ENCODE results near the gene DDX19B. TPM values are rescaled to one million over a fixed set of nuclear protein-coding genes. Genes with fewer than 3 reads are reported as not detected.

DDX19B gene
- total RNA-seq, 1 donor from 2014 or later: 41.0 TPM

DNA sequence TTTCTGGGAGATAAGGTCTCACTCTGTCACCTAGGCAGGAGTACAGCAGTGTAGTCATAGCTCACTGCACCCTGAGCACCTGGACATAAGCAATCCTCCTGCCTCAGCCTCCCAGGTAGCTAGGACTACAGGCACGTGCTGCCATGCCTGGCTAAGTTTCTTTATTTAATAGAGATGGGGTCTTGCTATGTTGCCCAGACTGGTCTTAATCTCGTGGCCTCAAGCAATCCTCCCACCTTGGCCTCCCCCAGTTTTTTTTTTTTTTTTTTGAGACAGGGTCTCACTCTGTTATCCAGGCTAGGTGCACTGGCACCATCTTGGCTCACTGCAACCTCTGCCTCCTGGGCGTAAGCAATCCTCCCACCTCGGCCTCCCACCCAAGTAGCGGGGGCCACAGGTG, 21.1 kb downstream of the DDX19B start:
- no peaks in the 10 kb centered on the region for H3F3A ChIP-seq (ENCODE audit: low read depth)
- H3K9me3 ChIP-seq (ENCODE audit: low read depth): no peaks in the 10 kb centered on the region
- Mint-ChIP-seq H3K9me3 (no peaks in the 10 kb centered on the region), H3K4me3 (no peak overlapping the region), H3K36me3 (peaks cover 8% of the 10 kb centered on the region), H3K27ac (no peak overlapping the region), H3K27me3 (ENCODE audit: insufficient read depth, low read depth) (peaks cover 3% of the 10 kb centered on the region), H3K4me1 (no peaks in the 10 kb centered on the region)
- no peak for TF ChIP-seq EZH2phosphoT487 (IDR thresholded peaks at IDR 0.05)
- TF ChIP-seq EZH2 (IDR thresholded peaks at IDR 0.05): no peak
- no peak for TF ChIP-seq CTCF (IDR thresholded peaks at IDR 0.05)
- H2AFZ ChIP-seq (replicated peaks): no peak overlapping the region
- no peak overlapping the region for H3K9ac ChIP-seq
- DNase-seq (ENCODE audit: low spot score): no peak
- no peak overlapping the region for H3K4me2 ChIP-seq
- H3K27ac ChIP-seq: no peak overlapping the region
- no peak overlapping the region for H3K4me3 ChIP-seq
- H3K27me3 ChIP-seq: no peaks in the 10 kb centered on the region
- H4K20me1 ChIP-seq (ENCODE audit: low read depth): no peaks in the 10 kb centered on the region
- H3K36me3 ChIP-seq: no peaks in the 10 kb centered on the region
- H3K4me1 ChIP-seq: no peaks in the 10 kb centered on the region
- no peaks in the 10 kb centered on the region for H3K79me2 ChIP-seq (ENCODE audit: low read depth)

DNA sequence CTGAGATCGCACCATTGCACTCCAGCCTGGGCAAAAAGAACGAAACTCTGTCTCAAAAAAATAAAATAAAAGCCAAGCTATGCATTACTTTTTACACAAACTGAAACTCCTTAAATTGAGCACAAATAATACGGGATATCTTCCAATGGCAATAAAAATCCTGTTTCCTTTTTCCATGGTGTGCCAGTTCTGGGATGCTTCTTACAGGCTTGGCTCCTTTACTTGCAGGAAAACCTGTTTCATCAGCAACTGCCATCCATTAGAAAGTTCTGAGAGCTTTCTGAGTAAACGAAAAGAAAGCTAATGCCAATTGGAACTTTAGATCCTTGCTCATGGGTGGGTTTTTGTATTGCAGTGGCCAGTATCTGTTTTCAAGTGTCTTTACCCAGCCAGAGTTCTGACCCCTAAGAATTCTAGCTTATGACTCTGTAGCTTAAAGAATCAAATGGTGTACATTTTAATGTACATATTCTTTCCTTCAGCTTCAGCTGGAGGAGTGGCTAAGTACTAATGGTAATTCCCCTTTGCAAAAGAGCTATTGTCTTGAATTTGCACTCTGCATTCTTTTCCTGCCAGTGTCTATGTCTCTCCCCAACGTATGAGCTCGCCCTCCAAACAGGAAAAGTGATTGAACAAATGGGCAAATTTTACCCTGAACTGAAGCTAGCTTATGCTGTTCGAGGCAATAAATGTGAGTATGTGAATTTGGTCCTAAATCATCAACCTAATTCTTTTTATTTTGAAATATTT, 26.2 kb downstream of the DDX19B start:
- no peaks in the 10 kb centered on the region for H3K27me3 Mint-ChIP-seq (ENCODE audit: insufficient read depth, low read depth)
- H3K27ac Mint-ChIP-seq: no peak overlapping the region
- H3K9ac ChIP-seq: no peak overlapping the region
- no peaks in the 10 kb centered on the region for H4K20me1 ChIP-seq (ENCODE audit: low read depth)
- H3K36me3 Mint-ChIP-seq: peaks cover 16% of the 10 kb centered on the region
- TF ChIP-seq EZH2phosphoT487 (IDR thresholded peaks at IDR 0.05) (no peak), EZH2 (IDR thresholded peaks at IDR 0.05) (no peak), CTCF (IDR thresholded peaks at IDR 0.05) (no peak)
- no peaks in the 10 kb centered on the region for H3K36me3 ChIP-seq
- no peaks in the 10 kb centered on the region for H3K9me3 Mint-ChIP-seq
- no peak overlapping the region for H2AFZ ChIP-seq (replicated peaks)
- H3K4me3 ChIP-seq: no peak overlapping the region
- H3K4me2 ChIP-seq: no peak overlapping the region
- no peak for DNase-seq (ENCODE audit: low spot score)
- no peaks in the 10 kb centered on the region for H3F3A ChIP-seq (ENCODE audit: low read depth)
- H3K79me2 ChIP-seq (ENCODE audit: low read depth): no peaks in the 10 kb centered on the region
- H3K27ac ChIP-seq: no peak overlapping the region
- no peak overlapping the region for H3K4me3 Mint-ChIP-seq
- H3K27me3 ChIP-seq: no peaks in the 10 kb centered on the region
- H3K4me1 ChIP-seq: no peaks in the 10 kb centered on the region
- no peaks in the 10 kb centered on the region for H3K9me3 ChIP-seq (ENCODE audit: low read depth)
- no peaks in the 10 kb centered on the region for H3K4me1 Mint-ChIP-seq

DNA sequence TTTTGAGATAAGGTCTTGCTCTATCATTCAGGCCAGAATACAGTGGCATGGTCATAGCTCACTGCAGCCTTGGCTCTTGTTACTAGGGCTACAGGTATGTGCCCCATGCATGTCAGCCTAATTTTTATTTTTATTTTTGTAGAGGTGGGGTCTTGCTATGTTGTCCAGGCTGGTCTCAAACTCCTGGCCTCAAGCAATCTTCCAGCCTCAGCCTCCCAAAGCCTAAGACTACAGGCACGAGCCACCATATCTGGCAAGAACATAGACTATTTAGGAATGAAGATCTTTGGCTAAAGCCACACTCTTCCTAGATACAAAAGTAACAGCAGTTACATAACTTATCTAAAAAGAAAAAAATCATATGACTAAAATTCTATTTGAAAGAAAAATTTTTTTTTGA, 32.1 kb downstream of the DDX19B start:
- Histone ChIP-seq H2AFZ (replicated peaks) (no peak overlapping the region), H3K4me2 (no peak overlapping the region), H3F3A (ENCODE audit: low read depth) (peaks cover 5% of the 10 kb centered on the region), H3K9ac (no peak overlapping the region), H3K9me3 (ENCODE audit: low read depth) (no peaks in the 10 kb centered on the region), H3K36me3 (no peaks in the 10 kb centered on the region), H3K79me2 (ENCODE audit: low read depth) (no peaks in the 10 kb centered on the region), H3K4me1 (no peaks in the 10 kb centered on the region), H3K27ac (no peak overlapping the region), H3K4me3 (no peak overlapping the region), H4K20me1 (ENCODE audit: low read depth) (no peaks in the 10 kb centered on the region), H3K27me3 (no peaks in the 10 kb centered on the region)
- peaks cover 15% of the 10 kb centered on the region for H3K36me3 Mint-ChIP-seq
- no peaks in the 10 kb centered on the region for H3K4me1 Mint-ChIP-seq
- TF ChIP-seq CTCF (IDR thresholded peaks at IDR 0.05) (no peak), EZH2 (IDR thresholded peaks at IDR 0.05) (no peak), EZH2phosphoT487 (IDR thresholded peaks at IDR 0.05) (no peak)
- no peak overlapping the region for H3K4me3 Mint-ChIP-seq
- no peaks in the 10 kb centered on the region for H3K9me3 Mint-ChIP-seq
- H3K27ac Mint-ChIP-seq: no peak overlapping the region
- DNase-seq (ENCODE audit: low spot score): no peak
- H3K27me3 Mint-ChIP-seq (ENCODE audit: insufficient read depth, low read depth): peaks cover 2% of the 10 kb centered on the region

Measured in neural progenitor cell (in vitro differentiated cells).